Kidney glomerular epithelial cell (primary cell): ENCODE results near the gene INHBE.
A peak's percentile ranks its signal among the peaks of the same experiment; 100 is the strongest.
"Not testable (repeated sequence)": the region's sequence is repeated elsewhere in the genome, so short reads cannot be mapped to it uniquely, and the experiment has no call there.

Source experiments
- DNase-seq: peaks from one replicate; lab custom pipeline; 2025; lab: John Stamatoyannopoulos, UW

Gene INHBE

GRCh38 chr12:57441393-57441792 lies 13.7 kb upstream of the INHBE start:
- not testable (repeated sequence) for DNase-seq

GRCh38 chr12:57441846-57442427 lies 13.2 kb upstream of the INHBE start:
- no peak for DNase-seq

- DNase-seq: not testable (repeated sequence)
Measured at GRCh38 chr12:57444337-57444736, 10.8 kb upstream of the INHBE start.

- no peak for DNase-seq
Measured at GRCh38 chr12:57444744-57445143, 10.4 kb upstream of the INHBE start.

GRCh38 chr12:57446292-57446960 lies 8.7 kb upstream of the INHBE start:
- no peak for DNase-seq

- no peak for DNase-seq
Measured at GRCh38 chr12:57448669-57449068, 6.4 kb upstream of the INHBE start.

- DNase-seq: no peak
Measured at GRCh38 chr12:57449375-57449774, 5.7 kb upstream of the INHBE start.

GRCh38 chr12:57450057-57450456 lies 5.0 kb upstream of the INHBE start:
- DNase-seq: no peak

- DNase-seq: no peak
Measured at GRCh38 chr12:57451233-57451778, 3.8 kb upstream of the INHBE start.

- DNase-seq: no peak
Measured at GRCh38 chr12:57452181-57452936, 2.7 kb upstream of the INHBE start.

GRCh38 chr12:57452937-57453509 lies 2.1 kb upstream of the INHBE start:
- peak; percentile 54 for DNase-seq

- no peak for DNase-seq
Measured at GRCh38 chr12:57454213-57454565, 918 bp upstream of the INHBE start.

- no peak for DNase-seq
Measured at GRCh38 chr12:57455374-57456144, 452 bp downstream of the INHBE start.

- peak; percentile 60 for DNase-seq
Measured at GRCh38 chr12:57456145-57456700, 1.1 kb downstream of the INHBE start.

- no peak for DNase-seq
Measured at GRCh38 chr12:57456737-57457490, 1.8 kb downstream of the INHBE start.

GRCh38 chr12:57458665-57459054 lies 3.6 kb downstream of the INHBE start:
- no peak for DNase-seq

GRCh38 chr12:57459055-57459749 lies 4.1 kb downstream of the INHBE start:
- DNase-seq: peak; percentile 90

- DNase-seq: no peak
Measured at GRCh38 chr12:57459750-57460467, 4.8 kb downstream of the INHBE start, which contains the start of gene GLI1. Gene GLI1 (plus strand): TSS chr12:57459785. CDS start chr12:57463692, 3,907 bp downstream.

- peak; percentile 22 for DNase-seq
Measured at GRCh38 chr12:57460468-57460784, 5.3 kb downstream of the INHBE start.
